Fibroblast of lung (primary cell): ENCODE data around the gene NR2C2.

Experiments used
- CTCF ChIP-seq, 2 donors: IDR thresholded peaks in 1 of 2; conservative IDR thresholded peaks in 1 of 2; 1 replicate in 1 of 2; 2 replicates in 1 of 2; pipeline ENCODE4 v1.5.1; 2011 to 2012; ENCODE audit warnings: low read length in 2 of 2, control low read depth in 1 of 2, inconsistent platforms in 1 of 2, low read depth in 1 of 2, mild to moderate bottlenecking in 1 of 2
- EZH2 ChIP-seq: IDR thresholded peaks from 2 replicates; pipeline ENCODE4 v1.5.1; 2012; ENCODE audit warnings: low read length, control low read depth, mild to moderate bottlenecking; ENCODE audit errors: missing control alignments

- TF ChIP-seq CTCF (conservative IDR thresholded peaks at IDR 0.05 in 1 of 2, IDR thresholded peaks at IDR 0.05 in 1 of 2; ENCODE audit: low read depth in 1 of 2, low read length in 2 of 2) = no peak
- TF ChIP-seq EZH2 = no peak
Measured at GRCh38 chr3:15007681-15008141, 60.3 kb downstream of the NR2C2 start.
